ENCODE data around the gene ZFHX2.

Gene ZFHX2

DNA sequence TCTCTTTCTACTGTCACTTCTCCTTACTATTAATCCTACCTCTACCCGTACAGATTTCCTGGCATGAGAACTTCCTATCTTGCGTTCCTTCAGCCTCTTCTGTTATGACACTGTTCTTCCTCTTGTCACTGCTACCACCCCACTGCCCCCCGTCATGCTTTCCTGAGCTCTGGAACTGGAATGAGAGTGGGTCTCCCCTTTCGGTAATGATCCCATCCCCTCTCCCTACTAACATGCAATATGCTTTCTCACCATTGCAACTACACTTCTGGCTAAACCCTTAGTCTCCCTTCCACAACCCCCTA lies 20.9 kb upstream of the ZFHX2 start:
- DNase-seq: no peak

DNA sequence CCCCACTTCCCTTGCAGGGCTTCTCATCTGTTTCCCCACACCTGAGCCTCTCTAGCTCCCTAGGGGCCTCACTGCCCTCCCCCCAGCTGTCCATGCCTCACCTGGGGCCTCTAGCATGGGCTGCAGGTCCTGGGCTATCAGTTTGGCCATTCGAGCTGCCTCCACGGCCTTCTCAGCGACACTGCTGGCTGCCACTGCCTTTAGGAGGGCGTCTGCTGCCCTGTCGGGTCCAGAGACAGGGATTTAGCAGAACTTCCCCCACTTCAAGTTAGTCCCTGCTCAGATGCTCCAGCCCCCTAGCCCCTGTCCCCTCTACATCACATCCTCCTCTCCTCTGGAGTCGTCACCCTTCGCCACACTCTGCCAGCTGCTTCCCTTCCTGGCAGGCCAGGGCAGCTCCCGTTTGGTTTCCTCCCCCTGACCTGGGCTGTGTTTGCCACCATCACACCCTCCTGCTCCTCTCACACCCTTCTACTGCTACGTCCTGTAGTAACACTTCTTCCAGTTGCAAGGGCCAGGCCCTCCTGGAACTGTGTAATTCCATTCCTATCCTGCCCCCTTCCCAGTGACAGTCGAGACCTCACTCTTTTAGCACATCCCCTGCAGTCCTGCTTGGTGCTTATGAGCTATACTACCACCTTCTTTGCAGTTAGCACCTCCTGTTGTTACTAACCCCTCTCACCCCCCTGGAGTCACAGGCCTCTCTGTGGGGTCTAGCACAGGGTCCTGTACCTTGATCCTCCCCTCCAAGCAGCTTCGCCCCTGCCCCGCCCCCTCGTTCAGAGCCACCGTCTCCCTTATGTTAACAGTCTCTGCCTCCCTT lies 20.3 kb upstream of the ZFHX2 start:
- DNase-seq: no peak

DNA sequence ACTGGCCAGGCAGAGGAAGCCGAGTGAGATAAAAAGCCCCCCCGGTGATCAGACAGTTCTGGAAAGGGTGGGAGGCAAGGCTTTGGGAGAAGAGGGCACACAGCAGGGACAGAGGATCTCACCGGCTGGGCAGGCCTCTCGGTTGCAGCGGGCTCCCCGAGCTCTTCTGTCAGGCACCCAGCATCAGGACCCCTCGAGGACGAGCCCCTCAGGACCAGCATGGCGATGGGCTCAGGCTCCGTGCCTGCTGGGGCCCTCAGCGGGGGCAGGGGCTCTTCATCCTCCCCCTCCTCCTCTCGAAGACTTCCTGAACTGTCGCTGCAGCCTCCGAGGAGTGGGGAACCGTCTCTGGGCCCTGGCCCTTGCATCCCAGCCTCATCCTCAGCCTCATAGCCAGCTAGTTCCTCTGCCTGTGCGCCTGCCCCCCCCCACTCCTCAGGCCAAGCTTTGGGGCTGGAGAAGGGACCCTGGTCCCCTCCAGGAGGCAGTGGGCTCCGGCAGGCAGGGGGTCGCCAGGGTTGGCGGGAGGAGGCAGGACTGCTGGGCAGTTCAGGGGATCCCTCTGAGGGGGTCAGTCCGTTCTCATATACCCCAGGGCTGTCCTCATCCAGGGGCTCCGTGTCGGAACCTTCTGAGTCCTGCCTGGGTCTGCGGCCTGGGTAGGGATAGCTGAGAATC lies 19.4 kb upstream of the ZFHX2 start:
- DNase-seq: no peak

DNA sequence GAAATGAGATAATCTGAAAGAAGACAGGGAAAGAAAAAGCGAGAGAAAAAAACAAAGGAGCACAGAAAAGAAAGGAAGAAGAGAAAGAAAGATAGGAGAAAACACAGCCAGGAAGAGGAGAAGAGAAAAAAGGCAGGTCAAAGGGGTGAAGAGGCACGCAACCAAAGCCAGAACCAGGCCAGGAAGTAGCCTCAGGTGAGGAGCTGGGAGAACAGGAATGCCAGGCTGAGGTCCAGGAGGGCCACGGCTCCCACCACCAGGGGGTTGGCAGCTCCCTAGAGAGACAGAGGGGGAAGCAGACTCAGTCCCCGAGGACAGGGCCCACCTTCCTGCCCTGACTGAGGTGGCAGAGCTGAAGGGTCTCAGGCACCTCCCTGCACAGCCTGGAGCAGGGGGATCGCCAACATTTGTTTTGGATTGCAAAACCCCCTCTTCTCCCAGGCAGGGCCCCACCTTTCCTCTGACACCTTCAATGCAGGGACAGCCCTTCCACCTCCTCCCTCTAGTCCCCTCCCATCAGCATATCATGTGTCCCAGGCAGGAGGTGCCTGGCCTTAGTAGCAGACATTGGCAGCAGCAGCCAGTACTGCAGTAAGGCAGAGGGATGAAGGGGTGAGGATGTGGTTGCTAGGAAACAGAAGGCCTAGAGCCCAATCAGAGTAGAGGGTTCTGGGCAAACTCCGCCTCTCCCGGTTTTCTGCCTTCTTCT lies 18.0 kb upstream of the ZFHX2 start:
- DNase-seq: no peak

DNA sequence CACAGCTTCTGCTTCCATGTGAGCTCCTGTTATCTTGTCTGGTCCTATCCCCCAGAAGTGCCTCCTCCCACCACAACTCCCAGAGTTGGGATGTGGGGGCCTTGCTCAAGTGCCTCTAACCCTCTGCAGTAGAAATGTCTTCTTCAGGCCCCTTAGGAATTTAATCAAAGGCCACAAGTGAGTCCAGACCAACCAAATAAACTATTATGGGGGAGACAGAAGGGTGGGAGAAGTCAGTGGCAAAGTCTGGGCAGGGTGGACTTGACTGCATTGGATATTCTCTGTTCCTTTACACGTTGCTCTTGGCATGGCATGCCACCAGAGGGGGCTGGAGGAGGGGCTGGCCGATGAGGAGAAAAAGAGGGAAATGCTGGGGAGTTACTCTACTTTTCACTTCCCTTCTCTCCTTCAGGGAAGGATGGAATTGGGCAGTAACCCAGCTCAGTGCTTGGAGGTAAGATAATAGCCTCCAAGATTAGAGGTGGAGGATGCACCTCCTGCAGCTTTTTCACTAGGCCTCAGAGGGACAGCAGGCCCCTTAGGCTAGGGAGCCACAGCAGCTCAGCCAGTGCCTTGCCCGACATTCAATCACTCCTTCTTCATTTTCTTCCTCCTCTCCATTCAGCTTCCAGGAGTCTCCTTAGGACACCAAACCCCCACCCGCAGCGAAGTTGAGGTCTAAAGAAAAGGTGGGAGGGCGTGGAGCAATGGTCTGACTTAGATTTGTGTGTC lies 17.2 kb upstream of the ZFHX2 start:
- DNase-seq: no peak

DNA sequence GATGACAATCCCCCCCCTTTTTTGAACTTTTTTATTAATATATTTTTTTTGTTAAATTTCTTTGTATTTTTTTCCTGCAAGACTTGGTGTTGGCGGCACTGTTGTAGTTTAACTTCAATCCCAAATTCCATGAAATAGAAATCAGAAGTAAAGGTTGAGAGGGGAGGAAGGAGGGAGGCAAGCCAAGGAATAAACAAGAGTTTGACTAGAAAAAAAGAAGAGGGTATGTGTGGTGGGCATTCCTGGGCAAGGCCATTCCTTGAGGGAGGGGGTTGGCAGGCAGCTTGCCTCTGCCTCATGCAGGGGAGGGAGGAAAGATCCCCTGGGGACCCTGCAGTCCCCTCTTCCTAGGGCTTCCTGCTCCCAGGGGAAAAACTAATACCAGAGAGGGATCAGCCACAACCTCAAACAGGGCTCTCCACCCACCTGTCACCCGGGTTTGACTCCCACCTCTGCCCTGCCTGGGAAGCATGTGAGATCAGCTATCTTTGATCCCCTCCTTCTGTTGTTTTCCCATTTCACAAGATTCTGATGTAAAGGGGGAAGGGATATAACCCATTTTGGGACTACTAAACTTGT lies 16.5 kb upstream of the ZFHX2 start:
- no peak for DNase-seq

DNA sequence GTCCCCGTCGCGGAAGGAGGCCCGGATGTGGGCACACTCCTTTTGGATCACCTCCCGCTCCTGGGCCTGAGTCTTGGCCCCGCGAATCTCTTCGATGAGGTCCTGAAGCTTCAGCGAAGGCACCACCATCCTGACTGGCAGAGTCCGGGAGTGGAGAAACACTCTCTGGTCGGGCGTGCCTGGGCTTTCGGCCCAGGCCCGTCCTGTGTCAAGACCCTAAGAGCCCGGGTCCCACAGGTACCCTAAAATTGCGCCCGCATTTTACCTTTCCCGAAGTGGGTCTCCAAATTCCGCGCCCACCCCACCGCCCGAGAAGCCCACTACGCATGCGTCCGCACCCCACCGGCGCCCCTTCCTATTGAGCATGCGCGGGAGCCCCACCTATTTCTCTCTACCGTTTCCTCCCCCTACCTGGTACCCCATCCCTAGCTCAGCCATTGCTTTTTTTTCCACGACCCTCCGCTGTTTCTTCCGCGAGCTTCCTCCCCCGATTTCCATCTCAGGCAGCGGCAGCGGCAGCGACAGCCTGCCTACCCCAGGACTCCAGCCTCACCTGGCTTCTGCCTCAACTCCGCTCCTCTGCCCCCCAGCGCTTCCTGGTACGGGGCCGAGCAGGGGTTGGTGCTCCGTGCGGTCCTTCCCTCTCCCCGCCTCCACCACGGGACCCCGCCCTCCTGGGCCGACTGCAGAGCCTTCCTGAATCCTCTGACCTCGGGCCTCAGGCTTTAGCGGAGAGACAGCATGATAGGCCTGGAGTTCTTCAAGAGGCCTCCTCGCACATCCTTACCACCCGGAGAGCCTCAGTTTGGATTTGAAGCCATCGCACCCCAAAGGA lies 15.8 kb upstream of the ZFHX2 start, which contains the start of gene AP1G2:
Gene AP1G2 (minus strand): TSS at position 606 of the 835 bp plus-strand sequence. CDS start 477 bp downstream, at position 129.
- peak; percentile 85 for DNase-seq

DNA sequence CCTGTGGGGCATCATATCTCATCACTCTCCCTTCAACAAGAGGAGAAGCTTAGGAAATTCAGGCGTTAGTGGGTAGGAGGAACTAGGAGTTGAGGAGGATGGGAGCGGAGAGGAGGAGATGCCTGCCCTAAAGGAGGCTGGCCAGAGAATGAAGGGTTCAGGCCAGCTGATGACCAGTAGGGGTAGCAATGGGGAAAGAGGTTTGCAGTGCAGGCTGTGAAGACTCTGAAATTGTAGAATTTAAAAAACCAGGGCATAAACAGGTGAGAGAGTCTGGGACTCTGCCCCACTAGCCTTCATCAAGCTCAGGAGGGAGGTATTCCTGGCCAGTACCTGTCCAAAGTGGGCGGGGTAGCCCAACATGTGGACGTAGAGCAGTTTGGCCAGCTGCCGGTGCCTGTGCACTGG lies 15.2 kb upstream of the ZFHX2 start:
- no peak for DNase-seq

DNA sequence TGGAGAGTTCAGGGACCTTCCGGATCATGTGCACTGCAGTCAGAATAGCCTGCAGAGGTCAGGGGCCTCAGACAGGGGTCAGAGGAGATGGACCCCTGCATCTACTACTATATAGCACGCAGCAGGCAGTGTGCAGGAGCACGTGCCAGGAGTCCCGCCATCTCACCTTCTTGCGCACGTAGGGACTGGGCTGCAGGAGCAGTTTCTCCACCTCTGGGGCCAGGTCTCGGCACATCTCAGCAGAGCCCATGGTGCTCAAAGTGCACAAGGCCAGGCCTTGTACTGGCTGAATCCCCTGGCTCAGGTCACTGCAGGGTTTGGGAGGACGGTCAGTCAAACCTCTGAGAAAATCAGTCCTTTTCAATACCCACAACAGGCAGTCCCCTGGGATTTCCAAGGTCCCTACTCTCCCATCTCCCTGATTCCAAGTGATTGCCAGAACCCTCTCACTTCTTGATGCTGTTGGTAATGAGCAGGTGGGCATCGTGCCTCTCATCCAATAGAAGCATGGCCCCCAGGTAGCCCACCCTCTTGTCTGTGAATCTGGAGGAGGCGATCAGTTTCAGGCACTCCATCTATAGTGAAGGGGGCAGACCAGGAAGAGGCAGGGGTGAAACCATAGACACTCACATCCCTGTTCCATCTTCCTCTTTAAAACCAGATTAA lies 14.7 kb upstream of the ZFHX2 start:
- DNase-seq: no peak

DNA sequence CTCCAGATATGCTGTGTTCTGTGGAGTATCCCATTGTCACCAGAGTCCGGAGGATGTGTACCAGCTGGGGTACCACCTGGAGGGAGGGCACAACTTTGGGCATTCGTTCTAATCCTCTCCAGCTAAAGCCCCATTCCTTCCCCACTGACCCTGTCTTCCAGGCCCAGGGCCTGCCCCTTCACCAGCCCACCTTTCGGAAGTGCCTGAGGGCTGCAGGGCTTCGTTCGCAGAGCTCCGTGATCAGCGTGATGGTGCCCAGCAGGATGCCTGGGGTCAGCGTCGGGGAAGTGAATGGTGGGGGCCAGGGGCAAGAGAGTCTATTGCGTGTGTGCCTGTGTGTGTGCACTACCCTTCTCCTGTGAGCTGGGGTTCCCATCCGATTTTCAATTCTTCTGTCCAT lies 14.1 kb upstream of the ZFHX2 start:
- DNase-seq: no peak

DNA sequence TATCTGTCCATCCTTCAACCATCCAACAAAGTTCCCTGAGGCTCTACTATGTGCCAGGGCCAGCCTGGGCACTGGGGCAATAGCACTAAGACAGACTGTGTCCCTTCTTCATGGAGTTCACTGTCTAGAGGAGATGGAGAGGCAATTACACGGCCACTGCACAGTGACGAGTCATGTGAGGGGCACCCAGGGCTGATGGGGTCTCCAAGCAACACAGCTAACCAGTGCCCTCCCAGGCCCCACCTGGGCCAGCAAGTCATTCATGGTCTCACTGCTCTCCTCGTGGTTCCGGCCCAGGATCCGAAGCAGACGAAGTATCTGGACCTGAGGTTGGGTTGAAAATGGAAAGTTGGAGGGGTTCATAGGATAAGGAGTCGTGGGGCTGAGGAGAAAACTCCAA lies 13.3 kb upstream of the ZFHX2 start:
- DNase-seq: no peak

DNA sequence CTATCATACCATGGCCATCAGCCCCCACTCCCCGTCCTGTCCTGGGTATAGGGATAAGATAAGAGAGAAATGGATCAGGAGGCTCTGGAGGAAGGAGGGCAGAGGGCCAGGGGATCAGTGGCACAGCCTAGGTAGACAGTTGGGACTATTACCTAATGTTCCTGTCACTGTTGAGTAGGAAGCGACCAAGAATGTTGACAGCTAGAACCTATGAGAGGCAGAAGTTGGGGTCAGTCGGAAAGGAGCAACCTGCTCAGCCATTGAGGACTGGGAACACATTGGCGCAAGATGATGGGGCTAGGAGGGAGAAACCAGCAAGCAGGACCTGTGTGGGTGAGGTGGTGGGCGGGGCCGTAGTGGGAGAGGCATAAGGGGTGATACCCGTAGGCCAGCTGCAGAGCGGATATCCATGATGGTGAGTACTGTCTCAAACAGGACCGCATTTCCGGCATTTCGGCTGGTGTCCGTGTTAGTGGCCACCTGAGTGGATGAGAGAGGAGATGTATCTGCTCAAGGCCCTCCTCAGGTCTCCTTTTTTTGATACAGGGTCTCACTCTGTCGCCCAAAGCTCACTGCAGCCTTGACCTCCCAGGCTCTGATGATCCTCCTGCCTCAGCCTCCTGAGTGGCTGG lies 12.7 kb upstream of the ZFHX2 start:
- no peak for DNase-seq

DNA sequence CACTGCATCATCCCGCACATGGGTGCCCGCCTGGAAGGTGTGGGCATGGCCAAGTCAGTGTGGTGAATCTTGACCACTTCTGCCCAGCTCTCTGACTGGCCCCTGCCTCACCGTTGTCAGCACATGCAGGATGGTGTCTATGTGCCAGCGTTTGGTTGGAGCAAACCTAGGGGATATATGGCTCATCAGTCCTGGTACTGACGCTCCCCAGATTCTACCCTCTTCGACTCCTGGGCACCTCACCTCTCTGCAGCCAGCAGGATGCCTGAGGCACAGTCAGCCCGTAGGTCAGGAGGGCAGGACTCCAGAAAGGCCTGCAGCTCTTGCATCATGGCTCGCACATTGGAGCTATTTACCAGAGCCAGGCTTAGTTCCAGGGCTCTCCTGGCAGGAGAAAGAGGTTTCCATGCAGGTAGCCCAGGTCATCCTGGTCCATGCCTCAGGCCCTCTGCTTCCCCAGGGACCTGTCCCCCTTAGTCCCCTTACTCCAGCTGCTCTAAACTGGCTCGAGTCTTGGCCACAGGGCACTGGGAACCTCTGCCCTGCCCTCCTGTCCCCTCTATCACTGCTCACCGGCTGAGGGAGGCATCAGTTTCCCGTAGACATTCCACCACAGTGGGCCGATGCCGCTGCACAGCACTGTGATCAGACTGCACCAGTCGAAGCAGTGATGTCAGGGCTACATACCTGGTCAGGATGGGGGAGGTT lies 12.1 kb upstream of the ZFHX2 start:
- no peak for DNase-seq

DNA sequence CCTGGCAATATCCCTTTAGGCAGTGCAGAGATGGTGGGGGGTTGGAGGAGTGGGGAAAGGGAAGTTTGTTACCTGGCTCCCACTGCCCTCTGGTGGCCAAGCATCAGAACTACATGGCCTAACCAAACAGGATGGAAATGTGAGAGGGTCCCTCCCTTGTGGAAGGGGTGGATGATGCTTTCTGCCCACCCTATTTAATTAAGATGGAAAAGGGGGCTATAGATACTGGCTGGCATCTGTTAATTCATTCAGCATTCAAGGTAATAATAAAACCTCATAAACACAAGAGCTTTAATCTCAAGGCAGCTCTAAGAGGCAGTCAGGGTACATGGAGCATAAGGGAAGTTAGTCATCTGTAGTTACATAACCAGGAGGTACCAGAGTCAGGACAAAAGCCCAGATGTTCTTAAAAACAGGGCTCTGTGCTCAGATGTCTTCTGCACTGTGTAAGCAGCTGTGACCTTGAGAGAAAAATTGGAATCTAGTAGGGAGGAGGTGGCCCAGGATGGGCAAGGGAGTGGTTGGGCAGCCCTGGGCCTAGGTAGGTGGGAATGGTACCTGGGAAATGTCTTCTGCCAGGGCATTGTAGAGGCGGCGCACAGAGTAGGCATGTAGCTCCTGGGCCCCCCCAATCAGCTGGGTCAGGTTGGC lies 11.4 kb upstream of the ZFHX2 start:
- peak; percentile 52 for DNase-seq

DNA sequence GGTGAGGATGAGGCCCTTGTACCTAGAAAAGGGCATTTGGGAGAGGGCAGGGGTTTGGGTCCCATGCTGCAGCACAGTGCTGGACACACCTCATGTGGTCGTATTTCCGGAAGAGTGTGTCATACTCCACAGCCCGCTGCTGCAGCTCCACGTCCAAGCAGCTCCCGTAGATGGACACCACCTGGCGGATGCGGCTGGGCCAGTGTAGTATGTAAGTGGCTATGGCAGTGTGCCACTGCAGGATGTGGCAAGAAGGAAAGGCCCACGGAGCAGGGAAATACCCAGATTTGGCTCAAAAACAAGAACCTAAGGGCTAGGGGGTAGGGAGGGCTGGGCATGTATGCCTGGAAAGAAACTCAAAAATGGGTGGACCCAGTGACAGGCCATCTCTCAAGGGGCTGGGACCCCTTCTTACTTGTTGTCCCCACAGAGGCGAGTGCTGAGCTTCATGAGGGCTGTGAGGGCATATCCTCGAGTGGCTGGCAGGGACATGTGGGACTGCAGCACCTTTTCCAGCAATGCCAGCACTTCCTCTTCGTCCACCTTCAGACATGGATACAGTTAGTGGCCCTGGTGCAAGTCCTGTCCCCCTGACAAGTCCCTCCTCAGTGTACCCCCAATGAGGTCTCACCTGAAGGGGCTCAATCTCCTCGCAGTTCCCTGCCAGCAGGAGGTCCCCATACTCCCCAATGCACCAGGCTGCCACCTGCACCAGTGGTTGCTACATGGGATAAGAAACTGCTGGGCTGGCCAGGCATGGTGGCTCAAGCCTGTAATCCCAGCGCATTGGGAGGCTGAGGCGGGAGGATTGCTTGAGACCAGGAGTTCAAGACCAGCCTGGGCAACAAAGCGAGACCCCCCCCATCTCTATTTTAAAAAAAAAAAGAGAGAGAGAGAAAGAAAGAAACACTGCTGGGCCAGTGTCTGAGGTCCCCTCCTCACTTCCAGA lies 10.6 kb upstream of the ZFHX2 start:
- no peak for DNase-seq

DNA sequence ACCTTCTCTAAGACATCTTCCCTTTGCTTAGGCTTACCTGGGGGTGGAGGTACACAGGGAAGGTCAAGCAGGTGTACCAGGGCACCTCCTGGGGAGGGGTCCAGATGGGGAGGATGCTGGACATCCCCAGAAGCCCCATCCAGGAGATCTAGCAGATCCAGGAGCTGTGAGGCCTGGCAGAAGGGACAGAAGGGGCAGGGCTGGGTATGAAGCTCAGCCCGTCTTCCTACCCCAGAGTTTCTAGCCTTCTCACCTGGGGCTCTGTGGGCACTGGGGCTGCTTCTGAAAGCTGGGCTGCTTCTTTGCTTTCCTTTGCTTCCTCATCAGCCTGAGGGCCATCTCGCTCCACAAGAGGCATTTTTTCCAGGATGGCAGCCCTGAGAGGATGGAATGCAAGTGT lies 9.7 kb upstream of the ZFHX2 start:
- DNase-seq: no peak

DNA sequence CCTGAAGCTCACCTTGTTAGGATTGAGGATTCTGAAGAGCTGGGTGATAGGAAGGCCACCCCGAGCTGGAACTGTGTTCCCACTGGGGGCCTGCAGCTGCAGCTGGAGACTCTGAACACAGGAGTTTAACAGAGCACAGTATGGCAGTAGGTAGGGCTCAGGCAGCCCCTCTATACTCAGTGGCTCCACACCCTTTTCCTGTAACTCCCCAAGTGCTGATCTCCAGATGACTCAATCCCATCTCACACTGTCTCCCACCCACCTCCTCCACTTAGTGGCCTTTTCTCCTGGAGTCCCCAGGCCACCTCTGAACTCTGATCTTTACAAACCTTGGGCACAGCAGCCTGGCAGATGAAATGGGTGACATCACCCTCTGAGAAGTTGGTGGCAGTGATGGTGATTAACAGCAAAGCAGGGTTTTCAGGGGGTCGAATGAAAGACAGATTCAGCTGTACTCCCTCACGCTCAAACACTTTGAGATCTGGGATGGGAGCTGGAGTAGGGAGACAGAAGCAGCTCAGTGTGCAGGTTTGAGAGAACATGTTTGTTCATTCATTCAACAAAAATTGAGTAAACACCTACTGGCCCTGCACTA lies 8.5 kb upstream of the ZFHX2 start:
- DNase-seq: no peak
